ENCODE data around the gene ARID1B. TPM values are rescaled to one million over a fixed set of nuclear protein-coding genes. Genes with fewer than 3 reads are reported as not detected.

Gene ARID1B
- total and polyA plus RNA-seq, 2 of the 13 experiments (the other 11 are each of a cell fraction or from before 2014, with no cell fraction given), result 20.1 to 32.6 TPM

DNA sequence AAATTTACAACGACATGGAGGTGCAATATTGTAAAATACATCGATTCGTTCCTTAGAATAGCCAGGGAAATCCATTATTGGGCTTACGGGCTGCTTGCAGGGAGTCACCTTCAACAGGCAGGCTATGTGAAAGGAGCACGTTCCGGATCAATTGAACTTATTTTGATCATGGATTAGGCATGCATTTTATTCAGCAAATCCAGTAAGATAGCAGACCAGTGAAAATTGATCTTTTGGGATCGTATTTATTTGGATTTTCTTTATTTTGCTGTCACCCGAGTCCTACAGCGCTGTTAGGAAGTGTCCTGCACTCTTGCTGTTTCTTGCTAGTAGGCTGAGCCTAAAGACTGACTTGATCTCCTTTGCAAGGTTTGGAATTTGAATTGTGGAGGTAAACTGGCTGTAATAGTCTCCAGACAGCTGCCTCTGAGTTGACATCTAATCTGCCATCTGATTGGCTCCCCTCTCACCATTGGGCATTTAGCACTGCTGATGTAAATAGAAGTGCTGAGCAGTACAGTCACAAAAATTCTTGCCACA lies 3.0 kb downstream of the ARID1B start (continued):
- TF ChIP-seq ZGPAT (CRISPR knock-in tag; IDR thresholded peaks at IDR 0.05) (peak; percentile 33), MYPOP (CRISPR knock-in tag; IDR thresholded peaks at IDR 0.05) (0 out of 2 replicates have a peak, but pooled peaks have one; percentile 48), MXI1 (IDR thresholded peaks at IDR 0.05; ENCODE audit: borderline replicate concordance, low read depth, low read length) (peak; percentile 68; the same call in 1 of the 3 replicates), GMEB1 (CRISPR knock-in tag; IDR thresholded peaks at IDR 0.05; ENCODE audit: borderline replicate concordance) (peak; percentile 24; the same call in 1 of the 2 replicates), ZNF496 (CRISPR knock-in tag; IDR thresholded peaks at IDR 0.05; ENCODE audit: insufficient replicate concordance) (no peak), POLR2AphosphoS2 (IDR thresholded peaks at IDR 0.05; ENCODE audit: low read depth, low read length) (no peak), ARID3A (IDR thresholded peaks at IDR 0.05; ENCODE audit: low read depth, low read length) (peak; percentile 60), FOXO1 (CRISPR knock-in tag; IDR thresholded peaks at IDR 0.05) (0 out of 2 replicates have a peak, but pooled peaks have one; percentile 28), ZNF607 (CRISPR knock-in tag; IDR thresholded peaks at IDR 0.05; ENCODE audit: borderline replicate concordance) (no peak), TBX3 (IDR thresholded peaks at IDR 0.05; ENCODE audit: borderline replicate concordance) (no peak), TFAP4 (IDR thresholded peaks at IDR 0.05; ENCODE audit: borderline replicate concordance, low read depth) (peak; percentile 90), LCORL (IDR thresholded peaks at IDR 0.05) (no peak), LCORL (CRISPR knock-in tag; IDR thresholded peaks at IDR 0.05) (no peak), MAFK (conservative IDR thresholded peaks at IDR 0.05 in 1 of 2, IDR thresholded peaks at IDR 0.05 in 1 of 2; ENCODE audit: low read length in 2 of 2) (peak in 1 of 2 experiments; percentile 45; a peak in 2 of 4 replicates), MXD4 (CRISPR knock-in tag; IDR thresholded peaks at IDR 0.05) (peak; percentile 70; the same call in 1 of the 2 replicates), DRAP1 (CRISPR knock-in tag; IDR thresholded peaks at IDR 0.05) (peak; percentile 91), HNRNPL (IDR thresholded peaks at IDR 0.05; ENCODE audit: low read depth, low read length) (no peak)
- TF ChIP-seq, protein P1, sequence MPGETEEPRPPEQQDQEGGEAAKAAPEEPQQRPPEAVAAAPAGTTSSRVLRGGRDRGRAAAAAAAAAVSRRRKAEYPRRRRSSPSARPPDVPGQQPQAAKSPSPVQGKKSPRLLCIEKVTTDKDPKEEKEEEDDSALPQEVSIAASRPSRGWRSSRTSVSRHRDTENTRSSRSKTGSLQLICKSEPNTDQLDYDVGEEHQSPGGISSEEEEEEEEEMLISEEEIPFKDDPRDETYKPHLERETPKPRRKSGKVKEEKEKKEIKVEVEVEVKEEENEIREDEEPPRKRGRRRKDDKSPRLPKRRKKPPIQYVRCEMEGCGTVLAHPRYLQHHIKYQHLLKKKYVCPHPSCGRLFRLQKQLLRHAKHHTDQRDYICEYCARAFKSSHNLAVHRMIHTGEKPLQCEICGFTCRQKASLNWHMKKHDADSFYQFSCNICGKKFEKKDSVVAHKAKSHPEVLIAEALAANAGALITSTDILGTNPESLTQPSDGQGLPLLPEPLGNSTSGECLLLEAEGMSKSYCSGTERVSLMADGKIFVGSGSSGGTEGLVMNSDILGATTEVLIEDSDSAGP (CRISPR knock-in tag; IDR thresholded peaks at IDR 0.05; ENCODE audit: borderline replicate concordance), result 0 out of 2 replicates have a peak, but pooled peaks have one; percentile 5
